NCI-H510A treated with DMSO at 0.1 percent for 48 hours (cell line): Measurements from ENCODE around the gene HEG1.

Source experiments
- DNase-seq: peaks from one replicate; lab custom pipeline; 2025; lab: John Stamatoyannopoulos, UW

Gene HEG1

GRCh38 chr3:125010393-125010792 lies 45.4 kb downstream of the HEG1 start:
- no peak for DNase-seq

- no peak for DNase-seq
Observed at GRCh38 chr3:125008766-125009165, 47.0 kb downstream of the HEG1 start.

GRCh38 chr3:125006291-125006731 lies 49.5 kb downstream of the HEG1 start:
- DNase-seq: no peak

GRCh38 chr3:125005676-125006075 lies 50.1 kb downstream of the HEG1 start:
- no peak for DNase-seq

- DNase-seq: no peak
Observed at GRCh38 chr3:125005222-125005621, 50.6 kb downstream of the HEG1 start.

- no peak for DNase-seq
Observed at GRCh38 chr3:125003859-125004595, 51.8 kb downstream of the HEG1 start.

- DNase-seq: no peak
Observed at GRCh38 chr3:125003369-125003853, 52.4 kb downstream of the HEG1 start.

GRCh38 chr3:125002414-125003368 lies 53.1 kb downstream of the HEG1 start:
- no peak for DNase-seq

GRCh38 chr3:125001557-125002413 lies 54.0 kb downstream of the HEG1 start:
- no peak for DNase-seq

- DNase-seq: no peak
Observed at GRCh38 chr3:125000661-125001060, 55.1 kb downstream of the HEG1 start.

- DNase-seq: no peak
Observed at GRCh38 chr3:124999897-125000435, 55.8 kb downstream of the HEG1 start.

- no peak for DNase-seq
Observed at GRCh38 chr3:124999317-124999716, 56.5 kb downstream of the HEG1 start.

GRCh38 chr3:124998247-124998630 lies 57.6 kb downstream of the HEG1 start:
- DNase-seq: no peak

GRCh38 chr3:124997303-124998246 lies 58.2 kb downstream of the HEG1 start:
- no peak for DNase-seq

GRCh38 chr3:124995460-124995994 lies 60.3 kb downstream of the HEG1 start:
- no peak for DNase-seq

GRCh38 chr3:124993466-124993865 lies 62.3 kb downstream of the HEG1 start:
- no peak for DNase-seq

GRCh38 chr3:124992041-124992440 lies 63.8 kb downstream of the HEG1 start:
- DNase-seq: no peak

- peak; percentile 16 for DNase-seq
Observed at GRCh38 chr3:124986192-124987143, 69.3 kb downstream of the HEG1 start.

- no peak for DNase-seq
Observed at GRCh38 chr3:124985349-124985748, 70.4 kb downstream of the HEG1 start.
